K562 (cell line): Measurements from ENCODE around the gene NBEAL2. TPM values are rescaled to one million over a fixed set of nuclear protein-coding genes. Genes with fewer than 3 reads are reported as not detected.

ENCODE experiments used
- ATAC-seq: fragments of 200-7000 bp; cut with Tn5 transposase; 3 replicates; pipeline ENCODE4 v1.9.1; 2020; ENCODE audit warnings: moderate library complexity
- BruUV-seq: library from RNA; stranded (reverse); fragments of 400-500 nt; replicated peaks from 2 replicates; lab custom pipeline; 2021; lab: Mats Ljungman, UMichigan
- CTCF ChIA-PET: fragments of 300-600 bp; formaldehyde crosslinking; extraction: SDS; loops from one replicate; lab custom pipeline; 2021; ENCODE audit warnings: low intra/inter-chr PET ratio; lab: Yijun Ruan, JAX
- POLR2A ChIA-PET: fragments of 300-600, 350-650 bp; sonication (Branson Sonifier 250); formaldehyde crosslinking; extraction: SDS; loops from one replicate; lab custom pipeline; 2021; ENCODE audit warnings: antibody characterized with exemption, inconsistent platforms; lab: Yijun Ruan, JAX
- DNase-seq, 4 experiments: peaks; one replicate each; pipeline versions ENCODE4 v3.0.0 to v3.0.0-alpha.2; 2011 to 2018; ENCODE audit warnings: low spot score in 3 of 4, mixed read lengths in 3 of 4; ENCODE audit errors: extremely low read depth in 1 of 4
- FAIRE-seq: peaks from 2 replicates; lab custom pipeline; 2011; peaks lifted over from hg19 to GRCh38; lab: Jason Lieb, UNC
- H2AFZ ChIP-seq: 2 replicates; pipeline ENCODE4 v1.6.0; 2011; ENCODE audit warnings: low read depth, low read length, control low read depth, inconsistent platforms
- H3K27ac ChIP-seq: fragments of 200-600 bp; 3 replicates; pipeline ENCODE4 v1.8.0; 2011; ENCODE audit warnings: low read depth, mild to moderate bottlenecking, control low read depth, inconsistent platforms, low read length, moderate library complexity, mixed read lengths; ENCODE audit errors: extremely low read depth
- H3K27me3 ChIP-seq, 2 experiments: fragments of 300-600 bp in 1 of 2; 2 replicates in 1 of 2; 3 replicates in 1 of 2; pipeline versions ENCODE4 v1.6.0 to v1.8.0; 2011; ENCODE audit warnings: inconsistent platforms in 2 of 2, low read length in 2 of 2, mild to moderate bottlenecking in 1 of 2, mixed read lengths in 1 of 2, moderate library complexity in 1 of 2; ENCODE audit not compliant: control insufficient read depth in 2 of 2, insufficient read depth in 2 of 2
- H3K36me3 ChIP-seq: fragments of 300-600 bp; 3 replicates; pipeline ENCODE4 v1.8.0; 2011; ENCODE audit warnings: mild to moderate bottlenecking, low read length, inconsistent platforms; ENCODE audit not compliant: control insufficient read depth, insufficient read depth
- H3K4me1 ChIP-seq, 2 experiments: fragments of 200-600 bp in 1 of 2; replicated peaks in 1 of 2; 2 replicates in 1 of 2; 3 replicates in 1 of 2; pipeline versions ENCODE4 v1.5.1 to v1.8.0; 2011; ENCODE audit warnings: inconsistent platforms in 2 of 2, low read length in 2 of 2, mild to moderate bottlenecking in 1 of 2, mixed read lengths in 1 of 2, moderate library complexity in 1 of 2; ENCODE audit not compliant: control insufficient read depth in 2 of 2, insufficient read depth in 2 of 2
- H3K4me2 ChIP-seq: 2 replicates; pipeline ENCODE4 v1.6.1; 2011; ENCODE audit warnings: low read length, control low read depth, inconsistent platforms, mixed read lengths; ENCODE audit not compliant: insufficient read depth
- H3K4me3 ChIP-seq: fragments of 200-600 bp; sonication (generic), shearing (Covaris generic); 2 replicates; pipeline ENCODE4 v1.5.1; 2016; ENCODE audit warnings: control low read depth, inconsistent platforms
- H3K79me2 ChIP-seq: fragments of 200-600 bp; 3 replicates; pipeline ENCODE4 v1.8.0; 2011; ENCODE audit warnings: low read length, inconsistent platforms; ENCODE audit not compliant: control insufficient read depth, insufficient read depth
- H3K9ac ChIP-seq, 2 experiments: 2 replicates each; pipeline versions ENCODE4 v1.6.0 to v1.6.1; 2011; ENCODE audit warnings: low read depth in 2 of 2, low read length in 2 of 2, control low read depth in 1 of 2, inconsistent platforms in 1 of 2, mild to moderate bottlenecking in 1 of 2, mixed read lengths in 1 of 2; ENCODE audit not compliant: insufficient read depth in 1 of 2
- H3K9me1 ChIP-seq: one replicate; pipeline ENCODE4 v1.6.0; 2011; ENCODE audit warnings: inconsistent platforms, mild to moderate bottlenecking, low read length, moderate library complexity; ENCODE audit not compliant: control insufficient read depth, insufficient read depth
- H3K9me3 ChIP-seq: replicated peaks from 2 replicates; pipeline ENCODE4 v1.5.1; 2011; ENCODE audit warnings: low read depth, low read length, inconsistent platforms; ENCODE audit not compliant: control insufficient read depth, insufficient read depth
- H4K20me1 ChIP-seq: replicated peaks from 2 replicates; pipeline ENCODE4 v1.6.1; 2011; ENCODE audit warnings: low read length, inconsistent platforms, mixed read lengths; ENCODE audit not compliant: control insufficient read depth, insufficient read depth
- ATF7 ChIP-seq: fragments of 450-650 bp; IDR thresholded peaks from 2 replicates; pipeline ENCODE4 v1.7.1; 2014; ENCODE audit warnings: mild to moderate bottlenecking, moderate library complexity
- CHD2 ChIP-seq: IDR thresholded peaks from 2 replicates; pipeline ENCODE4 v1.6.1; 2011; ENCODE audit warnings: low read depth, low read length
- EWSR1 ChIP-seq: fragments of 450-650 bp; IDR thresholded peaks from 2 replicates; pipeline ENCODE4 v1.6.1; 2018; ENCODE audit warnings: borderline replicate concordance, mild to moderate bottlenecking, low read depth, moderate library complexity; ENCODE audit not compliant: partially characterized antibody
- HOMEZ ChIP-seq: fragments of 250-450 bp; sonication (Bioruptor Pico); IDR thresholded peaks from 2 replicates; pipeline ENCODE4 v1.4.0; 2020; ENCODE audit warnings: mild to moderate bottlenecking, moderate library complexity
- NCOA6 ChIP-seq: fragments of 450-650 bp; IDR thresholded peaks from 2 replicates; pipeline ENCODE4 v1.6.1; 2017; ENCODE audit warnings: mild to moderate bottlenecking
- OTX1 ChIP-seq: fragments of 450-650 bp; formaldehyde crosslinking; IDR thresholded peaks from 2 replicates; pipeline ENCODE4 v1.4.0; 2022; ENCODE audit warnings: mild to moderate bottlenecking
- PHTF2 ChIP-seq: fragments of 250-450 bp; sonication (Bioruptor Pico); IDR thresholded peaks from 2 replicates; pipeline ENCODE4 v1.5.0; 2021; ENCODE audit warnings: mild to moderate bottlenecking
- SNIP1 ChIP-seq: fragments of 450-650 bp; IDR thresholded peaks from 2 replicates; pipeline ENCODE4 v1.7.1; 2017; ENCODE audit warnings: low read depth, mild to moderate bottlenecking
- SPI1 ChIP-seq: IDR thresholded peaks from 2 replicates; pipeline ENCODE4 v1.6.1; 2011; ENCODE audit warnings: low read depth, low read length, control low read depth, borderline replicate concordance
- ZNF384 ChIP-seq: IDR thresholded peaks from 2 replicates; pipeline ENCODE4 v1.6.1; 2012; ENCODE audit warnings: low read depth, low read length, improper control_type of control experiment
- WGBS: fragments of 100-300 bp; shearing (Covaris generic); methylation state at CpG from one replicate; pipeline ENCODE4 v1.1.6; 2016; ENCODE audit warnings: low coverage, mixed read lengths; ENCODE audit not compliant: insufficient coverage; ENCODE audit errors: missing lambda C conversion rate; 5-methylcytosine and 5-hydroxymethylcytosine counted together
- in situ Hi-C: fragments of 300-500 bp; cut with MboI; formaldehyde crosslinking; loops from 4 replicates; pipeline ENCODE4 v1.15.0; 2018; ENCODE audit warnings: inconsistent platforms, mixed read lengths
- intact Hi-C: fragments of 100-400 bp; cut with micrococcal nuclease; formaldehyde crosslinking; loops from 2 replicates; pipeline ENCODE4 v1.14.2; 2022
- polyA plus RNA-seq, 8 experiments: library from polyadenylated mRNA; depleted of rRNA in 4 of 8; stranded (reverse) in 5 of 8; unstranded in 3 of 8; fragments of >200 nt; fragmentation: Nextera tagmentation in 2 of 8; fragmentation: Illumina TruSeq in 1 of 8; extraction: Ambion mirVana in 2 of 8; extraction: Trizol in 1 of 8; gene quantifications; 2 replicates each; pipeline versions ENCODE4 v1.2.1 to v1.2.3, GENCODE V29; 2011 to 2014; ENCODE audit warnings: inconsistent platforms in 1 of 8, missing spikeins in 1 of 8
- total RNA-seq, 7 experiments: library from RNA; depleted of rRNA in 6 of 7; stranded (reverse); fragments of >200 nt in 6 of 7; fragmentation: Illumina TruSeq in 2 of 7; extraction: Trizol in 2 of 7; gene quantifications; 2 replicates each; pipeline versions ENCODE4 v1.2.1 to v1.2.3, GENCODE V29; 2011 to 2021; ENCODE audit warnings: low replicate concordance in 1 of 7
- TF ChIP-seq, protein P1 (sequence below): fragments of 450-650 bp; IDR thresholded peaks from 2 replicates; pipeline ENCODE4 v1.6.1; 2017; ENCODE audit warnings: antibody characterized with exemption

Gene NBEAL2
- total and polyA plus RNA-seq, 9 of the 15 experiments (the other 6 are each of a cell fraction or from before 2014, with no cell fraction given), result 0.06 to 114 (median 29.6) TPM

DNA sequence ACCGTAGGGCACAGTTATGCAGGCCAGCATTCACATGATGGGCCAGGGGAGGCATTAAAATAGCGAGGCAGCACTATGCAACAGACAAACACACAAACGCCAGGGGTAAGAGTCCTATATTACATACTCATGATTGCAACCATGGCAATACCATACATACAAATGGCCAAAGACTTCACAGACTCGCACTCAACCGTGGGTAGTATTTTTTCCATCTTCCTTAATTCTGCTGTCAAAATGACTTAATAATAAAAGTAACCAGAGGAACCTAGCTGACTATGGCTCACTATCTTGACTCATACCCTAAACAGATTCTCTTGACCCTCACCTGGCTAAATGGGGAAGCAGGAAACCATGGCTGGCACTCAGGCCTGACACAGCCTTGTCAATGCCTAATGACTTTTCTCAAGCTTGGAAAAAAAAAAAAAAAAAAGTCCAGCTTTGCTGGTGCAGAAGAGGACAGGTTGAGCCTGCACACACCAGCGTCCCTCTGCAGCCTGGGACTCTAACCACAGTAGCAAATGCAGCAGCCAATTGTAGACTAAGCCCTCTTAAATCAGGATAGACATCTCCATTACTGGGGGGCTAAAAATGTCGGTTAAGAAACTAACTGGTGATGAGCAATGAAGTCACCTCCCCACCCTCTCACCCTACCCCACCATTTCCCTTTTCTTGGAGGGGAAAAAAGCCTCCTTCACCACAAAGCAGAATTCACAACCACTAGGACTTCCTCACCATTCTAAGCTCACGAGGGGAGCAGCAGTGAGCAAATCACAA is 26.0 kb upstream of the NBEAL2 start:
- Histone ChIP-seq H3K9me1 (peaks cover 13% of the 10 kb centered on the region), H3K27ac (no peak overlapping the region), H3K27me3 (no peaks in the 10 kb centered on the region), H3K4me2 (no peak overlapping the region), H3K9ac (peak overlapping the region in 1 of 2 experiments; percentile 44; a peak in 1 of 4 replicates), H3K9me3 (no peaks in the 10 kb centered on the region), H3K4me3 (no peak overlapping the region), H3K36me3 (peaks cover 34% of the 10 kb centered on the region; the same call in 2 of the 3 replicates), H3K79me2 (peaks cover 97% of the 10 kb centered on the region)
- no peak for DNase-seq
- CTCF ChIA-PET, result no interaction called here
- FAIRE-seq, result no peak
- POLR2A ChIA-PET, result interaction anchor here (0.7 to 4.3 kb wide), 10 partner anchors 13 to 971 kb away, joined by 3 to 22 read pairs (median 3); partner anchors contain the start of gene NBEAL2
- ATAC-seq, result no peak
- 64% methylated on average over 8 of the region's 8 CpGs for WGBS
- intact Hi-C loops, result no loop called here
- TF ChIP-seq OTX1 (CRISPR knock-in tag) (no peak), SNIP1 (no peak), ZNF384 (0 out of 2 replicates have a peak, but pooled peaks have one; percentile 24), CHD2 (no peak), SPI1 (peak; percentile 57; the same call in 1 of the 2 replicates), PHTF2 (CRISPR knock-in tag) (no peak), ATF7 (no peak), NCOA6 (no peak), EWSR1 (no peak), HOMEZ (CRISPR knock-in tag) (no peak)
- TF ChIP-seq, protein P1, sequence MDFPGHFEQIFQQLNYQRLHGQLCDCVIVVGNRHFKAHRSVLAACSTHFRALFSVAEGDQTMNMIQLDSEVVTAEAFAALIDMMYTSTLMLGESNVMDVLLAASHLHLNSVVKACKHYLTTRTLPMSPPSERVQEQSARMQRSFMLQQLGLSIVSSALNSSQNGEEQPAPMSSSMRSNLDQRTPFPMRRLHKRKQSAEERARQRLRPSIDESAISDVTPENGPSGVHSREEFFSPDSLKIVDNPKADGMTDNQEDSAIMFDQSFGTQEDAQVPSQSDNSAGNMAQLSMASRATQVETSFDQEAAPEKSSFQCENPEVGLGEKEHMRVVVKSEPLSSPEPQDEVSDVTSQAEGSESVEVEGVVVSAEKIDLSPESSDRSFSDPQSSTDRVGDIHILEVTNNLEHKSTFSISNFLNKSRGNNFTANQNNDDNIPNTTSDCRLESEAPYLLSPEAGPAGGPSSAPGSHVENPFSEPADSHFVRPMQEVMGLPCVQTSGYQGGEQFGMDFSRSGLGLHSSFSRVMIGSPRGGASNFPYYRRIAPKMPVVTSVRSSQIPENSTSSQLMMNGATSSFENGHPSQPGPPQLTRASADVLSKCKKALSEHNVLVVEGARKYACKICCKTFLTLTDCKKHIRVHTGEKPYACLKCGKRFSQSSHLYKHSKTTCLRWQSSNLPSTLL, result no peak
- TF ChIP-seq, all 486 proteins: peak for 2
- H2AFZ ChIP-seq, result no peak overlapping the region
- H3K4me1 ChIP-seq, result peaks cover 53 to 70% of the 10 kb centered on the region in 2 experiments
- BruUV-seq, result no TSS peak
- H4K20me1 ChIP-seq, result peaks cover 67% of the 10 kb centered on the region
- in situ Hi-C loops, result no loop called here
